MG63 (cell line): ENCODE data around the gene AP4B1. TPM values are rescaled to one million over a fixed set of nuclear protein-coding genes. Genes with fewer than 3 reads are reported as not detected.
"Not testable (repeated sequence)": the region's sequence is repeated elsewhere in the genome, so short reads cannot be mapped to it uniquely, and the experiment has no call there.

ENCODE experiments used
- DNase-seq: peaks from one replicate; pipeline ENCODE4 v3.0.0-alpha.2; 2020
- H3K27me3 ChIP-seq: fragments of 250-450 bp; sonication (Bioruptor Pico); 2 replicates; pipeline ENCODE4 v1.5.1; 2020; ENCODE audit warnings: mild to moderate bottlenecking, moderate library complexity
- H3K36me3 ChIP-seq: fragments of 250-450 bp; sonication (Bioruptor Pico); 2 replicates; pipeline ENCODE4 v1.5.1; 2020; ENCODE audit warnings: mild to moderate bottlenecking, moderate library complexity
- H3K4me3 ChIP-seq: fragments of 250-450 bp; sonication (Bioruptor Pico); 2 replicates; pipeline ENCODE4 v1.5.1; 2020; ENCODE audit warnings: mild to moderate bottlenecking, moderate library complexity
- H3K9me3 ChIP-seq: fragments of 250-450 bp; sonication (Bioruptor Pico); 2 replicates; pipeline ENCODE4 v1.5.1; 2020; ENCODE audit warnings: mild to moderate bottlenecking, moderate library complexity
- total RNA-seq: library from RNA; depleted of rRNA; stranded (reverse); fragments of >200 nt; shearing (Covaris generic); gene quantifications from 2 replicates; pipeline ENCODE4 v1.2.3, GENCODE V29; 2014; ENCODE audit warnings: low replicate concordance; rRNA removed

The AP4B1 gene
- total RNA-seq, 1 experiment from 2014 or later, result 12.7 TPM

DNA sequence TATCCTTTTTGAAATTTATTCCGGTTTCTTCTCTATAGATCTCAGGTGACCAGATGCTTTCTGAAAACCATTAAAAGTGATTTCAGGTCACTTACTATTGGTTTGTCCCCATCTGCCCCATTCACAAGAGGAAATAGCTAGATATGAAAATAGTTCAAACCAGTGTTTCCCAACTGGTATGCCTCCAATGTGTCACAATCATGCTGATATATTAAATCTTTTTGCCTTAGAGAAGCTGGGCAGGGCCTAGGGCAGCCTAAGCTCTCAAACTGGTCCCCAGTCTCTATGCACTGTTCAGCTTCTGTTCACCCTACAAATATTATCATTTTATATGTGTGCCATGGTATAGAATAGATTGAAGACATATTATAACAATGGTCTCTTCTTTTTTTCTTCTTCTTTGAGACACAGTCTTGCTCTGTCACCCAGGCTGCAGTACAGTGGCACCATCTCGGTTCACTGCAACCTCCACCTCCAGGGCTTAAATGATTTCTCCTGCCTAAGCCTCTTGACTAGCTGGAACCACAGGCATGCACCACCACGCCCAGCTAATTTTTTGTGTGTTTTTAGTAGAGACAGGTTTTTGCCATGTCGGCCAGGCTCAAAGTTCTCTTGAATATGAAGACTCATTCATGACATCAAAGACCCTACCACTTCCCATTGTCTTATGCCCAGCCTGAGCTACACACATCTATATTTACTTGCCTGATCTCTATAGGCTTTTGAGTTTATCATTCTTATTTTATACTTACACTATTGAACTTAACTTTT is 48.8 kb downstream of the AP4B1 start:
- no peak for DNase-seq
- Histone ChIP-seq H3K4me3 (no peak overlapping the region), H3K36me3 (no peaks in the 10 kb centered on the region), H3K27me3 (no peaks in the 10 kb centered on the region), H3K9me3 (no peaks in the 10 kb centered on the region)

DNA sequence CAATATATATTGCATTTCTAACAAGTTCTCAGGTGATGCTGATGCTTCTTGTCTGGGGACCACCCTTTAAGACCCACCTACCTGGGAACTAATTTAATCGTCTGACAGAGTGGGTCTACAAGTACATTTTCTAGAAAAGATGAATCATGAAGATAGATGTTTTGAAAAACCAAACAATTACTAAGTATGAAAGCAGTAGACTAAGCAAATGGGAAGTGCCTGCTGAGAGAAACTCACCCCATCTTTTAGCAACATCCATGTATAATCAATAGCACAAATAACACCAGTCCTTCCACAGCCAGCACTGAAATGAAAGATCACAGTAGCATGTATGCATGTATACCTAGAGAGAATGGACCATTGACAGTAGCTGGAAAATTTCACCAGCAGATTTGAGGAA is 50.4 kb downstream of the AP4B1 start:
- no peaks in the 10 kb centered on the region for H3K27me3 ChIP-seq
- H3K4me3 ChIP-seq, result no peak overlapping the region
- H3K9me3 ChIP-seq, result no peaks in the 10 kb centered on the region
- DNase-seq, result no peak
- no peaks in the 10 kb centered on the region for H3K36me3 ChIP-seq

DNA sequence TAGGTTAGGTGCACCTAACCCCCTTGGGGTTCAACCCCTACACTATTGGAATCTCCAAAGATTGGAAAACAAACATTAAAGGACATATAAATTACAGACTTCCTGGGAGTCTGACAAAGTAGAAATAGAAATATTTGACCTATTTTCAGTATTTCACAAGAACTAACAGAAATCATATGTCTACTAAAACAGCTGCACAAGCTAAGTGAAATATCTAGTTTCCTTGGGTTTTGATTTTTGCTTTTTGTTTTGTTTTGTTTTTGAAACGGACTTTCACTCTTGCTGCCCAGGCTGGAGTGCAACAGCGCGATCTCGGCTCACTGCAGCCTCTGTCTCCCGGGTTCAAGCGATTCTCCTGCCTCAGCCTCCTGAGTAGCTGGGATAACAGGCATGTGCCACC is 51.9 kb downstream of the AP4B1 start:
- DNase-seq, H3K9me3 ChIP-seq, H3K36me3 ChIP-seq, H3K4me3 ChIP-seq, H3K27me3 ChIP-seq: not testable (repeated sequence)

DNA sequence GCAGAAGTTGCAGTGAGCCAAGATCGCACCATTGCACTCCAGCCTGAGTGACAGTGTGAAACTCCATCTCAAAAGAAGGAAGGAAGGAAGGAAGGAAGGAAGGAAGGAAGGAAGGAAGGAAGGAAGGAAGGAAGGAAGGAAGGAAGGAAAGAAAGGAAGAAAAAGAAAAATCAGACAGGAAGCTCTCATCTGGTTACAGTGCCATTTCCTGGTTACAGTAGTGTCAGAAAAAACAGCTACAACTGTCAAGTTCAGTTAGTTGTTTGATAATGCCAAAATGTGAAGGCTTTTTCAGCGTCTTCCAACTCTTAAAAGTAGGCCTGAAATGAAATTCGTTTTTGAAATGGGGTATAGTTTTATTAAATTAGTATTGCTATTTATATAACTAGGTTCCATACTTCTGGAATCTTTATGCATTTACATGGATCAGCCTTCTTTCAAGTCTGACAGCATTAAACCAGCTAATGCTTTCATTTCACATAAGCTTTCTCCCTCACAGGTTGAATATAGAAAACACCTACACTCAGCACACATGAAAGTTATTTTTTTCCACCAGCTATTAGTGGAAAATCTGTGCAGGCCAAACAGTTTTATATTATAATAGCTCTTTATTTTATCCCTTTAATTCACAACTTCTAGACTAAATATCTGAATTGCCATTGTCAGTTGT is 54.3 kb downstream of the AP4B1 start:
- peaks cover 11% of the 10 kb centered on the region for H3K9me3 ChIP-seq
- H3K4me3 ChIP-seq, result no peak overlapping the region
- H3K27me3 ChIP-seq, result no peaks in the 10 kb centered on the region
- no peaks in the 10 kb centered on the region for H3K36me3 ChIP-seq
- DNase-seq, result no peak

DNA sequence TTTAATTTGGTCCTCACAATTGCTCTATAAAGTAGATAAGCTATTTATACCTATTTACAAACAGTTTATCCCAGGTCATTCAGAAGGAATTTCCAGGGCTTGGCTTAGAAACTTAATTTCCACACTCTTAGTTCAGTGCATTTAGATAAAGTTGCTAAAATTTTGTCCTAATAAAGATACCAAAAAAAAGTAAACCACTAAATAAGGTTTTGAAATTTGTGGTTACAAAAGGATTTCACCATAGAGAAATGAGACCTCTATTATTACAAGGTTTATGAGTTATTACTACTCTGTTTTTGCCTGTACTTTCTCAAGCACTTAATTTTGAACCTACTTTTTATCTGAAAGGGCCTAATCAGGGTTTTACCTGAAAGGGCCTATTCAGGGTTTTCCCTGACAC is 55.5 kb downstream of the AP4B1 start:
- no peak for DNase-seq
- Histone ChIP-seq H3K4me3 (no peak overlapping the region), H3K27me3 (no peaks in the 10 kb centered on the region), H3K9me3 (peaks cover 11% of the 10 kb centered on the region), H3K36me3 (no peaks in the 10 kb centered on the region)

DNA sequence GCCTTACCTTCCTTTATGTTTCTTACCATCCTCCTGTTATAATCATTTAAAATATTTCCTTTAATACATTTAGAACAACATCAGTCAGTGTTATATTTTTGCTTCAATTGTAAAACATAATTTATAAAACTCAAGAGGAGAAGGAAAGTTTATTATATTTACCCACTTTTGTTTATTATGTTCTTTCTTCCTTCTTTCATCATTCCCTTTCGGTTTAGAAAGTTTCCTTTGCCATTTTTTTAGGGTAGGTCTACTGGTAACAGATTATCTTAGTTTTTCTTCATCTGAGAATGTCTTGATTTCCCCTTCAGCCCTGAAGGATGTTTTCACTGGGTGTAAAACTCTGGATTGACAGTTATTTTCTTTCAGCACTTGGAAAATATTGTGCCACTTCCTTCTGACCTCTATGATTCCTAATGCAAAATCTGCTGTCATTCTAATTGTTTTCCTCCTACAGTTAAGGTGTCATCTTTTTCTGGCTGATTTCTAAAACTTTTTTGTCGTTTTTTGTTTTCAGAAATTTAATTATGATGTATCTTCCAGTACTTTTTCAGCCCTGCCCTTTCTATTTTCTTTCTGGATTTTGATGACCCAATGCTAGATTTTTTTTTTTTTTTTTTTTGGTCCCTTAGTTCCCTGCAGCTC is 58.1 kb downstream of the AP4B1 start:
- Histone ChIP-seq H3K36me3 (no peaks in the 10 kb centered on the region), H3K4me3 (no peak overlapping the region), H3K27me3 (no peaks in the 10 kb centered on the region), H3K9me3 (peaks cover 11% of the 10 kb centered on the region)
- DNase-seq, result no peak

Other genes with a start within 250 kb of the AP4B1 start
- 25.0 and 30.2 TPM in 2 replicates for gene PHTF1, start 145.3 kb downstream of the AP4B1 start, total RNA-seq
- gene RSBN1, start 92.3 kb downstream of the AP4B1 start, total RNA-seq, result 6.9 and 40.7 TPM in 2 replicates
- not detected in 2 replicates for gene PTPN22, start 33.1 kb downstream of the AP4B1 start, total RNA-seq
- gene BCL2L15, start 17.2 kb downstream of the AP4B1 start, total RNA-seq, result 0.03 and 1.2 TPM in 2 replicates
- gene DCLRE1B, start 527 bp upstream of the AP4B1 start, total RNA-seq, result 11.6 and 11.8 TPM in 2 replicates
- gene HIPK1, start 24.5 kb upstream of the AP4B1 start, total RNA-seq, result 8.5 and 14.3 TPM in 2 replicates
- gene OLFML3, start 74.7 kb upstream of the AP4B1 start, total RNA-seq, result 2.2 and 2.7 TPM in 2 replicates
- not detected in 2 replicates for gene SYT6, start 249.1 kb upstream of the AP4B1 start, total RNA-seq